ENCODE data around the gene EBF3. TPM values are rescaled to one million over a fixed set of nuclear protein-coding genes. Genes with fewer than 3 reads are reported as not detected.

Gene EBF3
- total and polyA plus RNA-seq, 3 experiments from 2014 or later: not detected

DNA sequence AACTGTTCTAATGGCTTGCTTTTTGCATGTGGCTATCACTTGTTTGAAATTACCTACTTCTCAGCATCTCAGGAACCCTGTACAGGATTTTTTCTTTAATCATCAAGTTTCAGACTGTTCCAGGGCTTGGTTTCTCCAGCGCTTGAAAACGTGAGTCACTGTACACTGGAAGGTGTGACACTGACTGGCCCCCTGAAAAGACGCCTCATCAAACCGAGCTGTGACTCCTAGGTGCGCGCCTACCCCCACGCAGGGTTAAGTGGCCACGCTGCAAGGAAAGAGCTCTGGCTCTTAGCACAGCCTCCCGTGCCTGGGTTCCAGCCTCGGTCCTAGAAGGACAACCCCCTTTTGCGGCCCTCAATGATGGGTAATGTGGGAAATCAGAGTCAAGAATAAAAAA lies 81.0 kb downstream of the EBF3 start:
- H3K4me3 ChIP-seq (ENCODE audit: low read length): no peak overlapping the region
- Mint-ChIP-seq H3K4me3 (no peak overlapping the region), H3K27ac (no peak overlapping the region), H3K9me3 (no peaks in the 10 kb centered on the region), H3K4me1 (no peaks in the 10 kb centered on the region), H3K36me3 (no peaks in the 10 kb centered on the region), H3K27me3 (peaks cover 0 to 2% of the 10 kb centered on the region in 2 donors)
- no peak overlapping the region for H3K27ac ChIP-seq (ENCODE audit: low read depth, low read length)
- no peak for DNase-seq
- ChIA-PET POLR2A (no interaction called here), CTCF (interaction anchor here (1.4 kb wide), 1 partner anchor 9 kb away, joined by 4 read pairs; no protein-coding TSS in a partner anchor)
- H3K36me3 ChIP-seq (ENCODE audit: insufficient read depth, low read length): no peaks in the 10 kb centered on the region
- H3K27me3 ChIP-seq (ENCODE audit: insufficient read depth, low read length, poor library complexity, severe bottlenecking): no peaks in the 10 kb centered on the region
- H3K9me3 ChIP-seq (ENCODE audit: low read length): no peaks in the 10 kb centered on the region
- no peaks in the 10 kb centered on the region for H3K4me1 ChIP-seq (ENCODE audit: insufficient read depth, low read length)

- no peak overlapping the region for H3K4me3 Mint-ChIP-seq
- H3K4me1 Mint-ChIP-seq: no peaks in the 10 kb centered on the region
- no peaks in the 10 kb centered on the region for H3K9me3 Mint-ChIP-seq
- H3K9me3 ChIP-seq (ENCODE audit: low read length): no peaks in the 10 kb centered on the region
- H3K36me3 ChIP-seq (ENCODE audit: insufficient read depth, low read length): no peaks in the 10 kb centered on the region
- no peaks in the 10 kb centered on the region for H3K4me1 ChIP-seq (ENCODE audit: insufficient read depth, low read length)
- H3K27me3 ChIP-seq (ENCODE audit: insufficient read depth, low read length, poor library complexity, severe bottlenecking): no peaks in the 10 kb centered on the region
- H3K4me3 ChIP-seq (ENCODE audit: low read length): no peak overlapping the region
- H3K27me3 Mint-ChIP-seq: peaks cover 0 to 2% of the 10 kb centered on the region in 2 donors
- POLR2A ChIA-PET: no interaction called here
- no peak overlapping the region for H3K27ac Mint-ChIP-seq
- no peak for DNase-seq
- H3K27ac ChIP-seq (ENCODE audit: low read depth, low read length): no peak overlapping the region
- H3K36me3 Mint-ChIP-seq: no peaks in the 10 kb centered on the region
- CTCF ChIA-PET: interaction anchor here (1.4 kb wide), 1 partner anchor 10 kb away, joined by 4 read pairs; no protein-coding TSS in a partner anchor
These were observed 81.6 kb downstream of the EBF3 start for GRCh38 chr10:129882291-129883010.

- Mint-ChIP-seq H3K9me3 (no peaks in the 10 kb centered on the region), H3K27me3 (peaks cover 0 to 2% of the 10 kb centered on the region in 2 donors)
These were observed 82.4 kb downstream of the EBF3 start for GRCh38 chr10:129881641-129882040.

GRCh38 chr10:129880191-129880870 lies 83.7 kb downstream of the EBF3 start:
- H3K36me3 Mint-ChIP-seq: no peaks in the 10 kb centered on the region
- no peaks in the 10 kb centered on the region for H3K4me1 Mint-ChIP-seq
- Histone ChIP-seq H3K27ac (ENCODE audit: low read depth, low read length) (no peak overlapping the region), H3K27me3 (ENCODE audit: insufficient read depth, low read length, poor library complexity, severe bottlenecking) (no peaks in the 10 kb centered on the region), H3K36me3 (ENCODE audit: insufficient read depth, low read length) (no peaks in the 10 kb centered on the region), H3K4me1 (ENCODE audit: insufficient read depth, low read length) (no peaks in the 10 kb centered on the region), H3K4me3 (ENCODE audit: low read length) (no peak overlapping the region), H3K9me3 (ENCODE audit: low read length) (no peaks in the 10 kb centered on the region)
- ChIA-PET CTCF (interaction anchor here (1.4 to 1.6 kb wide), 2 partner anchors 9 to 249 kb away, joined by 3 read pairs; no protein-coding TSS in a partner anchor), POLR2A (no interaction called here)
- peaks cover 0 to 2% of the 10 kb centered on the region in 2 donors for H3K27me3 Mint-ChIP-seq
- no peaks in the 10 kb centered on the region for H3K9me3 Mint-ChIP-seq
- no peak for DNase-seq
- no peak overlapping the region for H3K27ac Mint-ChIP-seq
- no peak overlapping the region for H3K4me3 Mint-ChIP-seq

More at GRCh38 chr10:129881641-129882040, 82.4 kb downstream of the EBF3 start:
- Histone ChIP-seq H3K4me3 (ENCODE audit: low read length) (no peak overlapping the region), H3K4me1 (ENCODE audit: insufficient read depth, low read length) (no peaks in the 10 kb centered on the region), H3K27ac (ENCODE audit: low read depth, low read length) (no peak overlapping the region), H3K36me3 (ENCODE audit: insufficient read depth, low read length) (no peaks in the 10 kb centered on the region), H3K9me3 (ENCODE audit: low read length) (no peaks in the 10 kb centered on the region), H3K27me3 (ENCODE audit: insufficient read depth, low read length, poor library complexity, severe bottlenecking) (no peaks in the 10 kb centered on the region)
- H3K4me3 Mint-ChIP-seq: no peak overlapping the region
- H3K4me1 Mint-ChIP-seq: no peaks in the 10 kb centered on the region
- ChIA-PET CTCF (no interaction called here), POLR2A (no interaction called here)
- H3K36me3 Mint-ChIP-seq: no peaks in the 10 kb centered on the region
- no peak overlapping the region for H3K27ac Mint-ChIP-seq
- DNase-seq: no peak

- no peak for DNase-seq
- POLR2A ChIA-PET: no interaction called here
These were observed 84.4 kb downstream of the EBF3 start for GRCh38 chr10:129879655-129880054.

GRCh38 chr10:129878835-129879234 lies 85.2 kb downstream of the EBF3 start:
- CTCF ChIA-PET: no interaction called here
- DNase-seq: no peak
- POLR2A ChIA-PET: no interaction called here

More at GRCh38 chr10:129879655-129880054, 84.4 kb downstream of the EBF3 start:
- no peaks in the 10 kb centered on the region for H3K27me3 ChIP-seq (ENCODE audit: insufficient read depth, low read length, poor library complexity, severe bottlenecking)
- no peaks in the 10 kb centered on the region for H3K9me3 Mint-ChIP-seq
- no peak overlapping the region for H3K4me3 ChIP-seq (ENCODE audit: low read length)
- CTCF ChIA-PET: interaction anchor here (1.4 to 1.6 kb wide), 2 partner anchors 9 to 250 kb away, joined by 3 read pairs; no protein-coding TSS in a partner anchor
- H3K27me3 Mint-ChIP-seq: peaks cover 0 to 2% of the 10 kb centered on the region in 2 donors
- H3K27ac Mint-ChIP-seq: no peak overlapping the region
- no peaks in the 10 kb centered on the region for H3K4me1 Mint-ChIP-seq
- no peaks in the 10 kb centered on the region for H3K36me3 Mint-ChIP-seq
- no peaks in the 10 kb centered on the region for H3K9me3 ChIP-seq (ENCODE audit: low read length)
- no peak overlapping the region for H3K27ac ChIP-seq (ENCODE audit: low read depth, low read length)
- H3K4me1 ChIP-seq (ENCODE audit: insufficient read depth, low read length): no peaks in the 10 kb centered on the region
- no peaks in the 10 kb centered on the region for H3K36me3 ChIP-seq (ENCODE audit: insufficient read depth, low read length)
- no peak overlapping the region for H3K4me3 Mint-ChIP-seq

DNA sequence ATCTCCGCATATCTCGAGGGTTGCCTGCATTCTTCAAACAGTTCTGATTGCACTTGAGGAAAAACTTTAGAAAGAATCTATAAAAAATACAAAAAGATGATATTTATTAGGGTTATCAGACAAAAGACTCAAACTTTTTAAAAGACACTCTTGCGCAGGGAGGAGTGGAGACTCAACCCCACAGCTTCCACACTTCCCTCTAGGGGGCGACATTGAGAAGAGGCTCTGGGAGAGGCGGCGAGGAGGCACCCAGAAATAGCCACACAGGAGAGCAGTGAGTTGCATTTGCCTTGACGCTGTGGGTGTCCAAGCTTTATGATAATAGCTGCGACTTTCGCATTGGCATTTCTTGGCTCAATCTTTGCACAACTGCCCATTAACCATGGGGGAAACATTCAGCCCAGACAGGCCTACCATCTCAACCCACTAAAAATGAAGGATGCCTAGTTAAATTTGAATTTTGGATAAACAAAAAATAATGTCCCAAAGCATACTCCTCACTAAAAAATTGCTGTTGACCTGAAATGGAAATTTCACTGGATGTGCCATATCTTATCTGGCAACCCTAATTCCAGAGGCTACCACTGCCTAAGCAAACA lies 86.2 kb downstream of the EBF3 start:
- no peaks in the 10 kb centered on the region for H3K27me3 ChIP-seq (ENCODE audit: insufficient read depth, low read length, poor library complexity, severe bottlenecking)
- no peak overlapping the region for H3K4me3 Mint-ChIP-seq

More at GRCh38 chr10:129878835-129879234, 85.2 kb downstream of the EBF3 start:
- no peaks in the 10 kb centered on the region for H3K36me3 Mint-ChIP-seq
- Histone ChIP-seq H3K9me3 (ENCODE audit: low read length) (no peaks in the 10 kb centered on the region), H3K4me1 (ENCODE audit: insufficient read depth, low read length) (no peaks in the 10 kb centered on the region), H3K36me3 (ENCODE audit: insufficient read depth, low read length) (no peaks in the 10 kb centered on the region), H3K27ac (ENCODE audit: low read depth, low read length) (no peak overlapping the region), H3K27me3 (ENCODE audit: insufficient read depth, low read length, poor library complexity, severe bottlenecking) (no peaks in the 10 kb centered on the region), H3K4me3 (ENCODE audit: low read length) (no peak overlapping the region)
- peaks cover 0 to 2% of the 10 kb centered on the region in 2 donors for H3K27me3 Mint-ChIP-seq
- H3K4me3 Mint-ChIP-seq: no peak overlapping the region
- no peaks in the 10 kb centered on the region for H3K9me3 Mint-ChIP-seq
- no peaks in the 10 kb centered on the region for H3K4me1 Mint-ChIP-seq
- no peak overlapping the region for H3K27ac Mint-ChIP-seq

GRCh38 chr10:129876838-129877237 lies 87.2 kb downstream of the EBF3 start:
- H3K4me3 Mint-ChIP-seq: no peak overlapping the region
- Histone ChIP-seq H3K27me3 (ENCODE audit: insufficient read depth, low read length, poor library complexity, severe bottlenecking) (no peaks in the 10 kb centered on the region), H3K27ac (ENCODE audit: low read depth, low read length) (no peak overlapping the region), H3K36me3 (ENCODE audit: insufficient read depth, low read length) (no peaks in the 10 kb centered on the region), H3K4me3 (ENCODE audit: low read length) (no peak overlapping the region), H3K9me3 (ENCODE audit: low read length) (no peaks in the 10 kb centered on the region), H3K4me1 (ENCODE audit: insufficient read depth, low read length) (no peaks in the 10 kb centered on the region)
- CTCF ChIA-PET: interaction anchor here (0.7 to 2.1 kb wide), 3 partner anchors 14 to 255 kb away, joined by 3 to 7 read pairs (median 4); no protein-coding TSS in a partner anchor
- POLR2A ChIA-PET: no interaction called here
- DNase-seq: no peak
- H3K27me3 Mint-ChIP-seq: peaks cover 2 to 3% of the 10 kb centered on the region in 2 donors
- no peaks in the 10 kb centered on the region for H3K36me3 Mint-ChIP-seq
- no peaks in the 10 kb centered on the region for H3K9me3 Mint-ChIP-seq
- H3K27ac Mint-ChIP-seq: no peak overlapping the region
- no peaks in the 10 kb centered on the region for H3K4me1 Mint-ChIP-seq

More for the DNA sequence above, 86.2 kb downstream of the EBF3 start:
- Mint-ChIP-seq H3K27ac (no peak overlapping the region), H3K4me1 (no peaks in the 10 kb centered on the region), H3K36me3 (no peaks in the 10 kb centered on the region), H3K27me3 (peaks cover 0 to 2% of the 10 kb centered on the region in 2 donors), H3K9me3 (no peaks in the 10 kb centered on the region)
- H3K36me3 ChIP-seq (ENCODE audit: insufficient read depth, low read length): no peaks in the 10 kb centered on the region
- H3K4me3 ChIP-seq (ENCODE audit: low read length): no peak overlapping the region
- H3K27ac ChIP-seq (ENCODE audit: low read depth, low read length): no peak overlapping the region
- POLR2A ChIA-PET: no interaction called here
- H3K4me1 ChIP-seq (ENCODE audit: insufficient read depth, low read length): no peaks in the 10 kb centered on the region
- H3K9me3 ChIP-seq (ENCODE audit: low read length): no peaks in the 10 kb centered on the region
- CTCF ChIA-PET: interaction anchor here (0.6 to 2.1 kb wide), 3 partner anchors 15 to 250 kb away, joined by 3 to 7 read pairs (median 3); no protein-coding TSS in a partner anchor
- DNase-seq: peak in 2 of 5 donors; percentile 6 to 17
